ENCODE data around the gene RGS17. TPM values are rescaled to one million over a fixed set of nuclear protein-coding genes. Genes with fewer than 3 reads are reported as not detected.

RGS17 gene
- not detected for polyA plus RNA-seq (ENCODE audit: low read depth in 6 of 6)

DNA sequence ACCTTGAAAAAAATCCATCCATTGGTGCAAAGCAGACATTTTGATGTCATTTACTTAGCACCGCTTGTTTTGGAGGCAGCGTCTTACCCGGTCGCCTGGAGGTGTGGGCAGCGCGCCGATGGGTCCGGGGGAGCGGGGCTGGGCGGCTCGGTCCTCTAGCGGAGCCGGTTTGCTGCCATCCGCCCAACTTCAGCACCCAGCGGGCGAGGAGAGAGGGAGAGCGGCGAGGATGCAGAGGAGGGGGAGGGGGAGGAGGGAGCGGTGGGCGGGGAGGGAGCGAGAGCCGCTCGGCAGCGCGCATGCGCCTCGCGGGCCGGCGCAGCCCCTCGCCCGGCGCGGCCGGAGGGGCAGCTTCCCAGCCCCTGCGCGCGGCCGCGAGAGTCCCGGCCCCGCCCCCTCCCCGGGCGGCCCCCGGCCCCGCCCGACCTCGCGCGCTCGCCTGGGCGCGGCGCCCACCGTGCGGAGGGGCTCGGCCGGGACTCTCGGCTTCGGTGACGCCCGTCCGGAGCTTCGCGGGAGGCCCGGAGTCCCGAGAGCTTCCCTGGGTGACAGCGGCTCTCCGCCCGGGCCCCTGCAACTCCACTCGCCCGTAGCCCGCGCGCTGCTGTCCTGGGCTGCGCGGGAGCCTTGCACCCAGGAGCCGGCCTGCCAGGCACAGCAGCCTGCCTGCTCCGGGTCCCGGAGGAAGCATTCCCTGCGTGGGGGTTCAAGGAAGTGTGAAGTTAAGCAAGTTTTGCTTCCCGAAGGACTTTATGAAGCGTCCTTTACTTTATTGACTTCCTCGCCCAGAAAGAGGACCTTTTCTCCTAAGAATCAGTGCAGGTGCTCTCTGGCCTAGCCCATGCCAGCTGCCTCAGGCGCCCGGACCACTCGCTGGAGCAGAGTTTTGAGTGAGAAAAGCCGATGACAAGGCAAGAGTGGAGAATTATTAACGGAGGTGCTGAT is at the start of gene RGS17:
TSS of gene RGS17 (minus strand) at position 246 of the 945 bp plus-strand sequence. CDS start 87,264 bp downstream, outside the sequence.
- H3K9me3 Mint-ChIP-seq = peaks cover 0 to 15% (median 7%) of the 10 kb centered on the region in 7 donors
- H3K27me3 Mint-ChIP-seq = peaks cover 41 to 64% (median 52%) of the 10 kb centered on the region in 3 donors
- no peak for DNase-seq
- H3K36me3 Mint-ChIP-seq = peaks cover 0 to 8% of the 10 kb centered on the region in 2 donors
- H3K4me3 Mint-ChIP-seq = peak within 1 kb of the TSS; percentile 78 to 92 (median 82)
- peak within 1 kb of the TSS in 2 of 6 donors; percentile 64 to 69 for H3K27ac Mint-ChIP-seq
- H3K4me1 Mint-ChIP-seq = peaks cover 14 to 23% (median 18%) of the 10 kb centered on the region in 3 donors
- peak in 1 of 2 donors; percentile 45 for ATAC-seq (ENCODE audit: low read depth in 2 of 2)

DNA sequence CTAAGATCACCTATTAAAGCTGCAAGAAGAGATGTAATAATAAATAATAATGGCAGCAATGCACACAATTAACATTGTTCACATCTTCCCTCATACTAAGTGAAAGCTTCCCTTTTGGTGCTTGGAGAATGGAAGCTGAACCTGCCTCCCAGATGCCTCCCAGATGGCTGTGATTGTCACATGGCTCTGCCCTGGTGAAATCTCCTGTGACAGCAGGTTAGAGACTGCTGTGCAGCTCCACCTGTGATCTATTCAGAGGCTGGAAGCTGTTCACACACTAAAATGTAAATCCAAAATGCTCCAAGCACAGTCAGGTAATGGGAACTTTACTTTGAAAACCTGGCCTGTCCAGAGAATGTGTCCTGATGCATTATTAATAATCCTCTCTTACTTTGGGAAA is 41.7 kb upstream of the RGS17 start:
- H3K4me3 Mint-ChIP-seq = no peak overlapping the region
- DNase-seq (no peak), ATAC-seq (ENCODE audit: low read depth in 2 of 2) (no peak)
- H3K9me3 Mint-ChIP-seq = peaks cover 0 to 13% (median 0%) of the 10 kb centered on the region in 7 donors
- no peak overlapping the region for H3K27ac Mint-ChIP-seq
- peaks cover 0 to 6% of the 10 kb centered on the region in 2 donors for H3K36me3 Mint-ChIP-seq
- peaks cover 0 to 7% (median 5%) of the 10 kb centered on the region in 3 donors for H3K27me3 Mint-ChIP-seq
- no peaks in the 10 kb centered on the region for H3K4me1 Mint-ChIP-seq

- ATAC-seq (ENCODE audit: low read depth in 2 of 2) = no peak
- DNase-seq = no peak
- peaks cover 0 to 7% (median 5%) of the 10 kb centered on the region in 3 donors for H3K27me3 Mint-ChIP-seq
- no peak overlapping the region for H3K4me3 Mint-ChIP-seq
- H3K4me1 Mint-ChIP-seq = no peaks in the 10 kb centered on the region
- peaks cover 0 to 6% of the 10 kb centered on the region in 2 donors for H3K36me3 Mint-ChIP-seq
- H3K9me3 Mint-ChIP-seq = peaks cover 0 to 13% (median 0%) of the 10 kb centered on the region in 7 donors
- no peak overlapping the region for H3K27ac Mint-ChIP-seq
Observed at GRCh38 chr6:153170511-153170910, 39.4 kb upstream of the RGS17 start.

- Mint-ChIP-seq H3K4me3 (no peak overlapping the region), H3K36me3 (peaks cover 0 to 6% of the 10 kb centered on the region in 2 donors), H3K4me1 (no peaks in the 10 kb centered on the region), H3K9me3 (peaks cover 0 to 13% (median 0%) of the 10 kb centered on the region in 7 donors), H3K27ac (no peak overlapping the region), H3K27me3 (peaks cover 0 to 7% (median 5%) of the 10 kb centered on the region in 3 donors)
- ATAC-seq (ENCODE audit: low read depth in 2 of 2) = no peak
- no peak for DNase-seq
Observed at GRCh38 chr6:153167907-153168306, 36.8 kb upstream of the RGS17 start.

DNA sequence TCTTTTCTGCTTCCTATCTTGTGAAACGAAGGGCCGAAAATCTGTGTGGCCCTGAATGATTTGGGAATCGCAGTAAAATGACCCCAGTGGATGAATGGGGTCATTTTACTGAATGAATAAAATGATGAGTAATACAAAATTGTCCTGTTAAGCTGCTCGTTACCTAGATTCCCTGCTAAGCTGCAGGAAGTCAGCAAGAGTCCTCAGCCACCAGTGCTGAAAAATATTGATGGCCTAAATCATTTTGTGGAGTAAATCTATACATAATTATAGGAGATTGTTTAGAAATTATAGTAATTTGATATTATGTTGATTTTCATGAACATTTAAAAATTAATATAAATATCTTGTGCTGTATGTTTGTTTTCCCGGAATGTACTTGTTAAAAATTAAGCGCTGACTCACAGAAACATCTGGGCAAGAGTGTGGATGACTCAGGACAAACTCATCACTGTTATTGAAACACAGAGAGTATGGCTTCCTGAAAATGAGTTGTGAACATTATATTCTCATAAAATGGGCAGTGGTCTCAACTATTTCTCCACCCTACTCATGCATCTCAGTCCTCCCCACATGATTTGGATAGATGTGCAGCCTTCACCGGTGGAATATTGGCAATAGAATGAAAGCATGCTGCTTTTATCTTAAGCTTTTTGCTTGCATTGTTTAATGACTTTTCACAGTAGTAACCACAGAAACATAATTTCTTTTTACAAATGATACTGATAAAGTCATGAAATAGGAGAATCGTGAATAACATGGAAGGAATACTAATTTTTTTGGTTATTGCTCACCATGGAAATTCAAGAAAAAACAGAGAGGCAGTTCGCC is 36.2 kb upstream of the RGS17 start:
- DNase-seq = no peak
- H3K27me3 Mint-ChIP-seq = peaks cover 0 to 7% (median 5%) of the 10 kb centered on the region in 3 donors
- H3K36me3 Mint-ChIP-seq = peaks cover 0 to 6% of the 10 kb centered on the region in 2 donors
- H3K27ac Mint-ChIP-seq = no peak overlapping the region
- no peak for ATAC-seq (ENCODE audit: low read depth in 2 of 2)
- peaks cover 0 to 13% (median 0%) of the 10 kb centered on the region in 7 donors for H3K9me3 Mint-ChIP-seq
- no peak overlapping the region for H3K4me3 Mint-ChIP-seq
- H3K4me1 Mint-ChIP-seq = no peaks in the 10 kb centered on the region

DNA sequence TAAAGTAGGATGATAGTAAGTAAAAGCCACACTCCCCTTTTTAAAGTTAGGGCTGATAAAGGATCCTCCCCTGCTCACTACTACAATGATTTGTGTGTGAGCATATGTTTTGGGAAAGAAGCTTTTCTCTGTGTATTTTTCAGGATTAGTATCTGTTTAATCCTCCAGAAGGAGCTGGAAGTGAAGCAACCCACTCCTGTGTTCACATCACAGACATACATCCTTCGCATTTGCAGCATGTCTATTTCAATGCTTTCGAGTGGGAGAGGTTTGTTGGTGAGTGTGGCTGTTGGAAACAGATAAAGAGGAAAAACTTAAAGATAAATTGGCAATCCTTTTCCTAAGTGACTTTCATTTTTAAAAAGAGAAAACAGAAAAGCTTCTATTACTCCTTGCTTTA is 31.6 kb upstream of the RGS17 start:
- Mint-ChIP-seq H3K4me3 (no peak overlapping the region), H3K4me1 (no peaks in the 10 kb centered on the region), H3K36me3 (no peaks in the 10 kb centered on the region), H3K27me3 (peaks cover 0 to 9% (median 9%) of the 10 kb centered on the region in 3 donors), H3K9me3 (peaks cover 0 to 8% (median 4%) of the 10 kb centered on the region in 7 donors), H3K27ac (no peak overlapping the region)
- no peak for ATAC-seq (ENCODE audit: low read depth in 2 of 2)
- no peak for DNase-seq

DNA sequence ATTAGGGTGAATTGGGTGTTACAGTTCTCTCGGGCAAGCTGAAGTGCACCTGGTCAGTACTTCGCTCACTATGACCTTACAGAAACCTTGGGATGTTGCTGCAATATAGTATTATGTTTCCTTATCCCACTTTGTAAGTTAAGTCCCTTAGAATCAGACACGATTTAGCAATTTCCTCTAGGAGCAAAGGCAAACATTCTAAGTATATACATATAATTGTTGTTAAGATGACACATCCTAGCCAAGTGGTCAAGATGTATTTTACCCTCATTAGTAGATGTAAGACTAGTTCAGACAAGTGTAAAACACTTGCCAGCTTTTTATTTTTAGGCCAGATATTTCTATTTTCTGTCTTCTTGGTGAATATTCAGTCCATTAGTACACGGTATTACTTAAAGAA is 31.1 kb upstream of the RGS17 start:
- no peak overlapping the region for H3K27ac Mint-ChIP-seq

DNA sequence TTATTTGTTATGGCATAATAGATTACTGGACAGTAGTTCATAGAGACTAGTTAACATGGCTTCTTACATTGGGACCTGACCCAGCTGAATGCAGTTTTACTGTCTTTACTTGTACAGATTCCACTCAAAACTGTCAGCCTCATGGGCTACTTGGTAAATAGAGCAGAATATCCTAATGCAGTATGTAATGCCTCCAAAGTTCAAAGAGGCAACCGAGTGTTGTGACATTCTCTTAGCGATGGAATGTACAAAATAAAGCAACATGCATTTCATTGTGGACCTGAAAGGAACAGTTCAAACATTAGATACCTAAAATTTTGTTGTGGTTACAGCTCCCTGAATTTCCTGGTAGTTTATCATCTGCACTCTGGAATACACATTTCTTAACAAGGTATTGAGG is 29.1 kb upstream of the RGS17 start:
- ATAC-seq (ENCODE audit: low read depth in 2 of 2) (no peak), DNase-seq (no peak)
- H3K36me3 Mint-ChIP-seq = no peaks in the 10 kb centered on the region
- no peak overlapping the region for H3K4me3 Mint-ChIP-seq
- H3K27ac Mint-ChIP-seq = no peak overlapping the region
- H3K27me3 Mint-ChIP-seq = peaks cover 0 to 9% (median 9%) of the 10 kb centered on the region in 3 donors
- no peaks in the 10 kb centered on the region for H3K4me1 Mint-ChIP-seq
- H3K9me3 Mint-ChIP-seq = peaks cover 0 to 8% (median 4%) of the 10 kb centered on the region in 7 donors

More for the DNA sequence above, 31.1 kb upstream of the RGS17 start:
- Mint-ChIP-seq H3K9me3 (peaks cover 0 to 8% (median 4%) of the 10 kb centered on the region in 7 donors), H3K4me1 (no peaks in the 10 kb centered on the region), H3K36me3 (no peaks in the 10 kb centered on the region), H3K4me3 (no peak overlapping the region), H3K27me3 (peaks cover 0 to 9% (median 9%) of the 10 kb centered on the region in 3 donors)
- no peak for DNase-seq
- ATAC-seq (ENCODE audit: low read depth in 2 of 2) = no peak

- Mint-ChIP-seq H3K4me3 (no peak overlapping the region), H3K27ac (no peak overlapping the region), H3K36me3 (no peaks in the 10 kb centered on the region), H3K27me3 (no peaks in the 10 kb centered on the region), H3K4me1 (no peaks in the 10 kb centered on the region), H3K9me3 (peaks cover 0 to 6% (median 5%) of the 10 kb centered on the region in 7 donors)
- no peak for DNase-seq
- no peak for ATAC-seq (ENCODE audit: low read depth in 2 of 2)
Observed at GRCh38 chr6:153150752-153151440, 19.8 kb upstream of the RGS17 start.

DNA sequence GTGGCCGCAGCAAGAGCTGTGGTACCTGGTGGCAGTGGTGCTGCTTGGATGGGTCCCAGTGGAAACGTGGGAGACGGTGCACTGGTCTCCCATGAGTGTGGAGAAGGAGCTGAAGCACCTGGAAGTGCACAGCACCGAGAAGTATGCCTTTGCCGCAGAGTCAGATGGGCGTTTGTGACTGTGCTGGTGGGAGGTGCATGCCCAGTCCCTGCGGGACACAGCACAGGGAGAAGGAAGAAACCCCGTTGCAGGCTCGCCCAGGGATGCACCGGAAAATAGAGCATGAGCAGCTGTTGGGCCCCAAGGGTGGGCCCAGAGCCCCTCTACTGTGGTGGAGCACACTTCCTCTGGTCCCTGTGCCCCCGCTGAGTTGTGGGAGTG is 19.3 kb upstream of the RGS17 start:
- Mint-ChIP-seq H3K4me1 (no peaks in the 10 kb centered on the region), H3K27ac (no peak overlapping the region), H3K27me3 (no peaks in the 10 kb centered on the region), H3K36me3 (no peaks in the 10 kb centered on the region), H3K9me3 (peaks cover 0 to 6% (median 5%) of the 10 kb centered on the region in 7 donors), H3K4me3 (no peak overlapping the region)
- no peak for DNase-seq
- no peak for ATAC-seq (ENCODE audit: low read depth in 2 of 2)

DNA sequence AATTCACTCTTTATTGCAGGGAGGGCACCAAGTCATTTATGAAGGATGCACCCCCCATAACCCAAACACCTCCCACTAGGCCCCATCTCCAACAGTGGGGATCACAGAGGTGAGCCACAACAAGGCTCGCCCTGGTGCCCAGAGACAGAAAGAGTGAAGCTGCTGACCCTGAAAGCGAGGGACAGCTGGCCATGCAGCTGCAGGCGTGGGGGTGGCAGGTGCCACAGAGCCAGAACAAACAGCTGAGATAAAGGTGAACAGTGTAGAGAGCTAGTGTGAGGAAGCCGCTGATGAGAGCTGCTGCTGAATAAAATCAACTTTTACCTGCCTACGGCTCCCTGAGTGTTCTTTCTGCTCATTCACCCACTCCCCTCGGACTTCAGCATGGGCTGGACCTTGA is 18.8 kb upstream of the RGS17 start:
- ATAC-seq (ENCODE audit: low read depth in 2 of 2) (no peak), DNase-seq (no peak)
- H3K36me3 Mint-ChIP-seq = no peaks in the 10 kb centered on the region
- no peaks in the 10 kb centered on the region for H3K4me1 Mint-ChIP-seq
- H3K27me3 Mint-ChIP-seq = no peaks in the 10 kb centered on the region
- H3K4me3 Mint-ChIP-seq = peak overlapping the region in 1 of 8 donors; percentile 61
- peaks cover 0 to 10% (median 5%) of the 10 kb centered on the region in 7 donors for H3K9me3 Mint-ChIP-seq
- H3K27ac Mint-ChIP-seq = peak overlapping the region in 1 of 6 donors; percentile 77

DNA sequence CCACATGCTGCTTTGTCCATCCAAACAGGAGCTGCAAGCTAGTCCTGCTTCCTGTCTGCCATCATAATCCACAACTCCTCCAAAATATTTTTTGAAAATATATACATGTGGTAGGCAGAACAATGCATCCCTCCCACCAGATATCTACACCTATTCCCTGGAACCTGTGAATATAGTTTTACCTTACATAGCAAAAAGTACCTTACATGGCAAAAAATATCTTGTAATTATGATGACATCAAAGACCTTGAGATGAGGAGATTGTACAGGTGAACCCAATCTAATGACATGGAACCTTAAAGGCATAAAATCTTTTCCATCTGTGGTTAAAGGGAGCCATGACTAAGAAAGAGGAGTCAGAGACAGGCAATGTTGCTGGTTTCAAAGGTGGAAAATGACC is 15.3 kb upstream of the RGS17 start:
- no peak for ATAC-seq (ENCODE audit: low read depth in 2 of 2)
- Mint-ChIP-seq H3K9me3 (peaks cover 0 to 15% (median 4%) of the 10 kb centered on the region in 7 donors), H3K36me3 (no peaks in the 10 kb centered on the region), H3K4me1 (no peaks in the 10 kb centered on the region), H3K27ac (no peak overlapping the region), H3K4me3 (no peak overlapping the region), H3K27me3 (no peaks in the 10 kb centered on the region)
- no peak for DNase-seq

DNA sequence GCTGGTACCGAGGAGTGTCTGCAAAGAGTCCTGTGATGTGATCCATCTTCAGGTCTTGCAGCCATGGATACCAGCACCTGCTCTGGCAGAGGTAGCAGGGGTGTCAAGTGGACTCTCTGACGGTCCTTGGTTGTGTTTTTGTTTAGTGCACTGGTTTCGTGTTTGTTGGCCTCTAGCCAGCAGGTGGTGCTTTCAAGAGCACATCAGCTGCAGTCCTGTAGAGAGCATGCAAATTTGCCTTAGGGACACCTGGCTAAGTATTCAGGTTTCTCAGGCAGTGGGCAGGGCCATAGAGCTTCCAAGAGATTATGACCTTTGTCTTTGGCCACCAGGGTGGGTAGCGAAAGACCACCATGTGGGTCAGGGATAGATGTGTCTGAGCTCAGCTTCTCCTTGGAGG is 14.5 kb upstream of the RGS17 start:
- ATAC-seq (ENCODE audit: low read depth in 2 of 2) (no peak), DNase-seq (no peak)
- Mint-ChIP-seq H3K4me1 (no peaks in the 10 kb centered on the region), H3K36me3 (no peaks in the 10 kb centered on the region), H3K9me3 (peaks cover 0 to 15% (median 4%) of the 10 kb centered on the region in 7 donors), H3K4me3 (no peak overlapping the region), H3K27me3 (no peaks in the 10 kb centered on the region), H3K27ac (no peak overlapping the region)

All from naive B cell (primary cell).